ENCODE measurements around the gene PCSK9.

PCSK9 gene

DNA sequence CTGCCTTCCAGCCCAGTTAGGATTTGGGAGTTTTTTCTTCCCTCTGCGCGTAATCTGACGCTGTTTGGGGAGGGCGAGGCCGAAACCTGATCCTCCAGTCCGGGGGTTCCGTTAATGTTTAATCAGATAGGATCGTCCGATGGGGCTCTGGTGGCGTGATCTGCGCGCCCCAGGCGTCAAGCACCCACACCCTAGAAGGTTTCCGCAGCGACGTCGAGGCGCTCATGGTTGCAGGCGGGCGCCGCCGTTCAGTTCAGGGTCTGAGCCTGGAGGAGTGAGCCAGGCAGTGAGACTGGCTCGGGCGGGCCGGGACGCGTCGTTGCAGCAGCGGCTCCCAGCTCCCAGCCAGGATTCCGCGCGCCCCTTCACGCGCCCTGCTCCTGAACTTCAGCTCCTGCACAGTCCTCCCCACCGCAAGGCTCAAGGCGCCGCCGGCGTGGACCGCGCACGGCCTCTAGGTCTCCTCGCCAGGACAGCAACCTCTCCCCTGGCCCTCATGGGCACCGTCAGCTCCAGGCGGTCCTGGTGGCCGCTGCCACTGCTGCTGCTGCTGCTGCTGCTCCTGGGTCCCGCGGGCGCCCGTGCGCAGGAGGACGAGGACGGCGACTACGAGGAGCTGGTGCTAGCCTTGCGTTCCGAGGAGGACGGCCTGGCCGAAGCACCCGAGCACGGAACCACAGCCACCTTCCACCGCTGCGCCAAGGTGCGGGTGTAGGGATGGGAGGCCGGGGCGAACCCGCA, at the start of gene PCSK9:
Gene PCSK9 (plus strand): TSS at position 207 of the 741 bp plus-strand sequence. CDS start 290 bp downstream, at position 497.
- DNase-seq = no peak

DNA sequence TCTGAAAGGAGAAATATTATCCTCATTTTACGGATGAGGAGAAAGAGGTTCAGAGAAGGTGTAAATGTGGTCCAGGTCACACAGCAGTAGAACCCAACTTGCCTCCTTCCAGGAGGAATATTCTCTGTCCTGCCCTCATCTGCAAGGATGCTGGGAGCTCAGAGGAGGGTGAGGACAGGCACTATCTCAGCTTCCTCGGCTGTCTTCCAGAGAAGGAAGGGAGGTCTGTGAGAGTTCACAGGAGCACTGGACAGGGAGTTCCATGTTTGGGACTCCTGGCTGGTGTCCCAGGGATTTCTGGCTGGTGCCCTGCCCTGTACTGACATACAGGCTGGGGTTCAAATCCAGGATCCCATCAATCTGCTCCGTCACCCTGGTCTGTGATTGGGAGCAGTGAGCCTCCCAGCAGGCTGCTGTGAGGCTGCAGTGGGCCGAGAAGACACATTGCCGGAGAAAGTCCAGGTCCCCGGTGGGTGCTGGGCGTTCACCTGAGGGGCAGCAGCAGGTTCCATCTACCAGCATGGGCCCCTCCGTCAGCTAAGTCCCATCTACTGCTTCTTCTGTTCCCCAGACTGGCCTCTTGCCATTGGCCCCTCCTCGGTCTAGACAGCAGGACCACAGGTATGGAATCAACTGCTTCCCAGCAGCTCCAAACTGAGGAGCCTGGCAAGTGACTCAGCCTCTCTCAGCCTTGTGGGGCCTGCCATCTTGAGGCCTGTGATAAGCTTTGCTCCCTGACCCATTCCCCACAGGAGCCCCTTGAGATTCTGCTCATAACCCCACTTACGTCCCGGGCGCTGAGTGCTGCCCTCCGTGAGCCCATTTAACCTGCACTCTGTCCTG, 49.2 kb upstream of the PCSK9 start:
- no peak for DNase-seq

DNA sequence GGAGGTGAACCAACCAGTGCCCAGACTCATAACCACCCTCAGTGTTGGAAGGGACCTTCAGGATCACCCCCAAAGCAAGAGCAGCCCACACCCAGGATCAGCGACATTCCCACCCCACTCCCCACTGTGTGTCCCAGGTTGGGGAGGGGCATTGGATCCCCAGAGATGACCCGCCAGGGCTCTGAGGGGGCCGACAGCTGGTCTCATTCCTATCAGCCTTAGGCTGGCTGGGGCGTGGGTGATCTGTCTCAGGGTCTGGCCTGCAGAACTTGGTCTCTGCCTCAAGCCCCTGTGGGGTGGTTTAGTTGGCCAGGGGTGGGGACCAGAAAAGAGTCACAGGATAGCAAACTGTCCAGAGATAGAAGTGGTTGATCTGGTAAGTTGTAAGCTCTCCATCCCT, 48.4 kb upstream of the PCSK9 start:
- DNase-seq = no peak

DNA sequence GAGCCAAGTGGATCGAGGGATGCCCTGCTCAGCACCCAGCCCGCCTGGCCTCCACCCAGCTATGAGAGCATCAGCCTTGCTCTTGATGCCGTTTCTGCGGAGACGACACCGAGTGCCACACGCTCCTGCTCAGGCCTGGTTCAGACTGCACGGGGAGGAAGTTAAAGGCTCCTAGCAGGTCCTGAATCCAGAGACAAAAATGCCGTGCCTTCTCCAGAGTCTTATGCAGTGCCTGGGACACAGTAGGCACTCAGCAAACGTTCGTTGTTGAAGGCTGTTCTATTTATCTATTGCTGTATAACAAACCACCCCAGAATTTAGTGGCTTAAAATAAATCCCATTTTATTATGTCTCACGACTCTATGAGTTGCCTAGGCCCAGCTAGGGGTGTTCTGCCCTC, 47.4 kb upstream of the PCSK9 start:
- no peak for DNase-seq

DNA sequence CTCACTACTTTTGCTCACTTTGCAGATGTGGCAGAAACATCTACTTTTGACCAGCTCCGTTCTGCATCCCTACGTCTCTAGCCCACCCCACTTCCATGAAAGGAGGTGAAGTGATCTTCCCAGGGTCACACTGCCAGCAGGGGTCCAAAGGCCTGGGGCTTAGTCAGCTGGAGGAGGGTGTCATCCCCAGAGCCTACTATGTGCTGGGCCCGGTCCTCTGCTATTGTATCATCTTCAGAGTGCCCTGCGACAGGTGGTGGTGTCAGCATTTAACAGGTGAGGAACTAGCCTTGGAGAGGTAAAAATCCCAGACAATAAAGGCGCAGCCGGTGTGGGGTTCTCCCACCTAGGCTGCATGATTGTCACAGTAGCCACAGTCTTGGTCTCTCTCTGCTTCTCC, 46.2 kb upstream of the PCSK9 start:
- DNase-seq = no peak

DNA sequence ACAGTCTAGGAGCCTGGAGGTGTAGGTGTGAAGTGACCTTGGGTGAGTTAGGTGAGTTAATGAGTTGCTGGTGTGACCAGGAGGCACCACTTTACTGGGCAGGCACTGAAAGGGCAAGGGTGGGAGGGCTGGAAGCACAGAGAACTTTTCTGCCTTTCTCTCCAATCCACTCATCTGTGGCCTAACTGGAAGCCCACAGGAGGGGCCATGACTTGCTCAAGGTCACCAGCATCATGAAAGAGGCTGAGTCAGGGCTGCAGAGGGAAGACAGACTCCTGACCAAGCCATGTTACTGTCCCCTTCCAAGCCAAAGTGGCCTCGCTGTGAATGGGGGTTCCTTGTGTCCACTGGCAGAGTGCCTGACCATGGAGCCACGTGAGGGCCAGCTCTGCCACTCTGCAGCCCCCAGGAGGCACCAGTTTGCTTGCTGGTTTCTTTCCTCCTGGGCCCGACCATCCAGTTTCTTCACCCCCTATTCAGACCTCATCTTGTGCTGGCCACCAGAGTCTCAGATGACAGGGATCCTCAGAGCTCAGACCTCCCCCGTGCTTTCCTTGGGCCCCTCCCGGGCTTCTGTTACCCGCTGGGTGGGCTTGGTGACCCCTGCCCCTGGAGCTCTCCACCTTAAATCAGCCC, 44.9 kb upstream of the PCSK9 start:
- DNase-seq = no peak

DNA sequence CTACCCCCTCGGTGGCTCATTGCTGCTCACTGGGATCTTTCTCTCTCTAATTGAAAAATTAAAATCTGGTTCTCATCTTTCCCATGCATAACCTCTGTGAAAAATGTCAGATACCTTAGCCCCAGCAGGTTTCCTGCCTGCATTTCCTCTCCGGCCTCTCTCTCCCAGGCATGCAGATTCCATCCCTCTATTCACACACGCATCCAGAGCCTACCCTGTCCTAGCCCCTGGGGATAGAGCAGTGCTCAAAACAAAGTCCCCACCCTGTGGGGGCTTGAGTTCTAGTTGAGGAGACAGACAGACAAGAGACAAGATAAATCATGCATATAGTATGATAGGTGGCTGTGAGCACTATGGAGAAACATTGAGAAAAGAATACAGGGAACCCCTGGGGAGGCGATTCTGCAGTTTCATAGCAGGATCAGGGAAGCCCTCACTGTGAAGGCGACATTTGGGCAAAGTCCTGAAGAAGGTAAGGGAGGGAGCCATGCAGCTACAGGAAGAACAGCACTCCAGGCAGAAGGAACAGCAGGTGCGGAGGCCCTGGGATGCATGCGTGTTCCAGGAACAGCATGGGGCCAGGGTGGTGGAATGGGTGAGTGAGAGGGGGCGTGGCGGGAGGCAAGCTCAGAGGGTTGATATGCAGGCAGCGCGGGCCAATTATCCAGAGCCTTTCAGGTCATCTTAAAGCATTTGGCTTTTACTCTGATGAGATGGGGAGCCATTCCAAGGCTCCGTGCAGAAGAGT, 44.2 kb upstream of the PCSK9 start:
- DNase-seq = no peak

DNA sequence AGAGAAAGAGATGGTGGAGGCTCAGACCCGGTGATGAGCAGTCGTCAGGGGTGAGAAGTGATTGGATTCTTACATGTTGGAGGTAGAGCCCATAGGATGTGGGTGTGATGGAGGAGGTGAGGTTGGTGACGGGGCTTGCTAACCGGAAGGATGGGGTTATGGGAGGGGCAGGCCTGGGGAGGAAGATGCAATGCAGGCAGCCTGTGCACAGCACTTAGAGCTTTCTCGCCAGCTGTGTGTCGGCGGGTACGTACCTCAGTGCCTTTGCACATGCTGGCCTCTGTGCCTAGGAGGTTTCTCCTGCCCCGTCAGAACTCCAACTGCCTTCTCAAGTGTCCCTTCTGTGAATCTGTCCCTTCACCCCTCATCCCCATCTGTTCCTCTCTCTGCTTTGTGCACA, 43.5 kb upstream of the PCSK9 start:
- DNase-seq = no peak

DNA sequence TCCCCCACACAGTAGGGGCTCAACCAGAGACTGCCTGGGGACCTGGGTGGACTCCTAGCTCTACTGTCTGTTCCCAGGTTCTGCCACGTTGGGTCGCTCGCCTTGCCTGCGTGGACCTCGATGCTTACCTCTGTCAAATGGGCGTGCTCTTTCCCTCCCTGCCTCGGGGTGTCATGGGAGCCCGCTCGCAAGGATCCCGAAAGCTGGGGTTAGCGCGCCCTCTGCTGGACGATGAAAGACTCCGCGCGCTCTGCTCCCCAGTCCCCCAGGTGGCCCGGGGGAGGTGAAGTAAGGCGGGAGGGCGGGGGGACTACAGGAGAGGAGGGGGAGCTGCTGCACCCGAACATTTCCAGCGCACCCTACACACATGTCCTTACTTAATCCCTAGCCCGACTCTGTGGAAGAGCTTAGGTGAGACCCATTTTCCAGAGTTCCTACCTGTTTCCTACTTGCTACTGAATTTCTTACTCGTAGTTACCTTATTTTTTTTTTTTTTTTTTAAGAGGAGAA, 42.9 kb upstream of the PCSK9 start:
- peak; percentile 70 for DNase-seq

DNA sequence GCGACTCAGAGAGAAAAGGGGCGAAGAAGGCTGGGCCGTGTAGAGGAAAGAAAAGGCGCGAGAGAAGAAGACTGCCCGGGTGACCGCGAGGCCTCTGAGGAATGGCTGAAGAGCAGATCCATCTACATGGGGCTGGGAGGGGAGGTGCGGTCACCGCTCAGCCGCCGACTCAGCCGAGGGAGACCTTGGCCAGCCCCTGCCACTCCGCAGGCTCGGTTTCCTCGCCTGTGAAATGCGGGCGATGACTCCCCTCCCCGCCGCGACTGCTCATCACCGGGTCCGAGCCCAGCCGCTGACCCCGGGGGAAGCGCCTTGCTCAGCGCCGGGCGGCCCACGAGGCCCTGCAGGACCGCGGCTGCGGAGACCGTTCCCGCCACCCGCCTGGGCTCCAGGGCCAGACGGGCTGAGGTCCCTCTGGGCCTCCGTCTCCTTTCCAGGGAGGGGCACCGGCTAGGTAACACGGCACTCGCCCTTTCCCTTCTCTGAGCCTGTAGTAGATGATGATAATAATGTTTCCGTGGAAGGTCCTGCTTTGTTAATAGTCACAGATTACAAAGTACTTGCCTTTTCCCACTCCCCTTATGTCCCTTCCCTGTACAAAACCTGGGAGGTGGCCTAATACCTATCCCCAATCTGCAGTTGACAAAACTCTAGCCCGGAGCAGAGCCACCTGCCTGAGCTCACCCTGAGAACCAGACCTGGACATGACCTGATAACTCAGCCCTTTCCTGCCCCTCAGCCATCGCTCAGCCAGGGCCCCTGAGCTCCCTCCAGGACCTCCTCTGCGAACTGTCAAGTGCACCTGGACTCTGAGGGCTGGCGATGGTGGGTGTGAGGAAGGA, 42.3 kb upstream of the PCSK9 start:
- DNase-seq = no peak

DNA sequence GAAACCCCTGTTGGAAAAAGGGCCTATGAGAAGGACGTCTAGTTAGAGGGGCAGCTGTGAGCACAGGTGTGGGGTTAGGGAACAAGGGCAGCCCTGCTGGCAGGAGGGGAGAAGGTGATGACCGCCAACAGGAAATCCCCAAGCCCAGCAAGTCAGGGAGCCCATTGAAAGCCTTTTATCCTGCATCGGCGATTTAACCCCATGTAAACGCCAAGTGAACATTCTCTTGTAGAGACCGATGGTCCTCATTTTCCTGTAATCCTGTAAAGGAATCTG, 41.7 kb upstream of the PCSK9 start:
- DNase-seq = no peak

DNA sequence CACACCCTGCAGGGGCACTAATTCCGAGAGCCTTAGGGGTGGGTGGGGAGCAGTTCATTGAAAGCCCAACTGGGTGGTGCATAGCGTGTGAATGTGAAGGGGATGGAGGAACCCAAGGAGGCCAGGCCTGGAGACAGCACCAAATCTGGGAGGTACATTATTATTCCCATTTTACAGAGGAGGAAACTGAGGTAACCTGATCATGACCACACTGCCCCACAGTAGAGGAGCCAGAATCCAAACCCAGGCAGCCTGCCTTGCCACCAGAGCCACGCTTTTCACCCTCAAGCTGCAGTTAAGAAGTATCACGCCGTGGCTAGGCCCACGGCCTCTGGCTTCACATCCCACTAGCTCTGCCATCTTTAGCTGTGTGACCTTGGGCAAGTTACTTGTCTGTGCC, 41.2 kb upstream of the PCSK9 start:
- DNase-seq = no peak

DNA sequence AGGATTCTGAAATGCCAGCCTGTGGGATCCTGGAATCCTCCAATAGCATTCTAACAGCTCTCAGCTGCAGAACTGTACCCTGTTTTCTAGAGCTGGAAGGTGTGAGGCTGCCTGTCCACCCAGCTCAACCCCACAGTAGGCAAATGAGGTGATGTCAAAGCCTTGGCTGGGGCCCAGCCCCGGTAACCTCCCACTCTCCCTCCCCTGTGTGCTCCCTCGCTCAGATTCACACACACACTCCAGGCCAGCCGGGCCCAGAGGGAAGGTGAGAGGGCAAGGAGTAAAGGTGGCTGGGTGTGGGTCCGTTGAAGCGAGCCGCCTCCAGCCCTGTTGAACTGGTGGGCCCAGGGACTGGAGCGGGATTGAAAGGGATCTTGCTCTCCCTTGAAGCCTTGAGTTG, 40.7 kb upstream of the PCSK9 start, which contains the start of gene BSND:
Gene BSND (plus strand): TSS at position 257 of the 400 bp plus-strand sequence. CDS start 254 bp downstream, outside the sequence.
- no peak for DNase-seq

DNA sequence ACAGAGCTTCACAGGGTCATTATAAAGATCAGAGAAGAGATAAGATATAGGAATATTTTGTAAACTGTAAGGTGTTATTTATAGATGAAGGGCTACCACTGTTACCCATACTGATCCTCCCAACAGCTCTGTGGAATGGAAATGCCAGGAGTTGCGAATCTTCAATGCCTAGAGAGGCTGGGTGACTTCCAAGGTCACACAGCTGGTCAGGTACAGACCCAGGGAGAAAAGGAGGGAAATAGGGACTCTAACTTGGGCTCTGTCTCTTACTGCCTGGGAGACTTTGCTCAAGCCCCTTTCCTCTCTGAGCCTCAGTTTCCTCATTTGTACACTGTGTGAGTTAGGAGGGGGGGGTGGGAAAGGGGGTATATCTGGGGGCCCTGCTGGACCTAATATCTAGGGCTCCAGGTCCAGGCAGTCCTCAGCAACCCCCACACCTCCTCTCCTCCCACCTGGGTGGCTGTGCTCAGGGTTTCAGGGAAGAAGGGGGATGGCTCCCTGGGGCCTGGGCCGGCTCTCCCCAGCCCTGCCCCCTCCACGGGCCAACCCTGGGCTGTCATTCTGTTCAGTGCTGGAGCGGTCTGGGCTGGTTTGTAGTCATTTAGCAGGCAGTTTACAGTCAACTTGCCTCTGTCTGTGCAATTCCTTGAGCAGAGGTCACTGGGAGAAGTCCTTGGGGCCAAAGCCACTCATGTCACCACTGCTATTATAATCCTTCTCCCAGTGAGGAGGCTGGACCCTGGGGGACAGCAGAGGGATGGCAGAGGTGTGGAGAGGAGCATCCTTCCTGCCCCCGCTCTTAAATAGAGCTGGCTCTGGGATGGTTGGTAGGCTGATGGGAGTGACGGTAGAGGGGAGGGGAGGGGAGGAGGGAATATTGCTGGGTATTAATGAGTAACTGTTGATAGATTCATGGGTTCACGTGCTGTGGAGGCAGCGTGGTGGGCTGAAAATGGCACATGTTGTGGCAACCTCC, 39.0 kb upstream of the PCSK9 start:
- DNase-seq = no peak

DNA sequence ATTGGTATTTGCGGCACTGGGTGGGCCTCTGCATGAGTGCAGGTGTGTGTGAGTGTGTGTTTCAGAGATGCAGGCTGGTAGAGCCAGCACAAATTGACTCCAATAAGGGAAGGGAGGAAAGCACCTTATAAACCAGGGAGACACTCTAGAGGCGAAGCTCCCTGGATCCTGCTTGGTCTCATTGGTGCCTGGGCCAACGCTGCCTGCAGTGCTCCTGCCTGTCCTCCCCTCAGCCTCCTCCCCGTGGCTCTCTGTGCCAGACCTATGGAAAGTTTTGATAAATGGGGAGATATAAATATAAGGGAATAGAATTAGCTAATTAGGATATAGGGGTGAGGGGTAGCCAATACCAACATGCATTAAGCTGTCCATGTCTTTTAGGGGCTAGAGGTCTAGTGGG, 38.0 kb upstream of the PCSK9 start:
- no peak for DNase-seq

DNA sequence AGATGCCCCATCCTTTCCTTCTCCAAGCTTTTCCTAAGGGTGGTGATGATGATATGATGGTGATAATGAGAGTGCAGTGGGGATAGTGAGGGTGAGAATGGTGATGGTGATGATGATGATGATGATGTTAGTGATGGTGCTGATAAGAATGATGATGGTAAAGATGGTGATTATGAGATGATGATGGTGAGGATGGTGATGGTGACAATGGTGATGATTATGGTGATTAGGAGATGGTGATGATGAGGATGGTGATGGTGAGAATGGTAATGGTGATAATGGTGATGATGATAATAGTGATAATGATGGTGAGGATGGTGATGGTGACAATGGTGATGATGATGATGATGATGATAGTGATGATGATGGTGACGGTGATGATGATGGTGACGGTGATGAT, 36.7 kb upstream of the PCSK9 start:
- DNase-seq = no peak

DNA sequence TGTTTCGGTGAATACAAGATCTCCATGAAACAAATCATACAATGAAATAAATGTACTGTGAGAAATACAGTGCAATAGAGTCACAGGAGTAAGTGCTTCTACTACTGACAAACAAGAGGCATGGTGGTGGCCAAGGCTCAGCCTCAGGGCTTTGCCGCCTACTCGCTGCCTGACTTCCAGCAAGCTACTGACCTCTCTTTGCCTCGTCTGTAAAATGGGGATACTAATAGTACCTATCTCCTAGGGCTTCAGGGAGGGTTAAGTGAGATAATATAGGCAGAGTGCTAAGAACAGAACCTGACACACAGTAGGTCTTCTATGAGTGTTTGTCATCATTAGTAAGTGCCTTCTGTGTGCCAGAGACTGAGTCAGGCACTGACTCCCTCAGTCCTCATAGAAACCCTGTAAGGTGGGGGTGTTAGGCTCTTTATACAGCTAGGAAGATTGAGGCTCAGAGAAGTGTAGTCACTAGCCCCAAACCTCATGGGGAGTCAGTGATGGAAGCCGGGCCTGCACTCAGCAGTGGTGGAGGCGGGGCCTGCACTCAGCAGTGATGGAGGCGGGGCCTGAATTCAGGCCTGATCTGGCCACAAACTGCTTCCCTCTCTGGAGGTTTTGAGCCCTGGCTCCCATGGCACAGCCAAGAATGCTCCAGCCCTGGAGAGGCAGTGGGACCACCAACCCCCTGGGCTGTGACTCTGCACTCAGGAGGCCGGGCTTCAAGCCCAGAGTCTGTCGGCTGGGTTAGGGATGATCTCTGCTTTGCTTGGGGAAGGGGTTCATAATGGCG, 33.8 kb upstream of the PCSK9 start:
- DNase-seq = no peak

DNA sequence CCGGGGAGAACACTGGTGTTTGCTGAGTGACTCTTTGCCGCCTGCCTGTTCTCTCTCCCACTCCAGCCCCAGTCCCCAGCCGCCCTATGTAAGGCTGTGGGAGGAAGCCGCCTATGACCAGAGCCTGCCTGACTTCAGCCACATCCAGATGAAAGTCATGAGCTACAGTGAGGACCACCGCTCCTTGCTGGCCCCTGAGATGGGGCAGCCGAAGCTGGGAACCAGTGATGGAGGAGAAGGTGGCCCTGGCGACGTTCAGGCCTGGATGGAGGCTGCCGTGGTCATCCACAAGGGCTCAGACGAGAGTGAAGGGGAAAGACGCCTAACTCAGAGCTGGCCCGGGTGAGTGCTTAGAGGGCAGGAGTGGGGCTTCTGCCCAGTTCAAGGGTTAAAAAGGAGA, 32.4 kb upstream of the PCSK9 start:
- no peak for DNase-seq

DNA sequence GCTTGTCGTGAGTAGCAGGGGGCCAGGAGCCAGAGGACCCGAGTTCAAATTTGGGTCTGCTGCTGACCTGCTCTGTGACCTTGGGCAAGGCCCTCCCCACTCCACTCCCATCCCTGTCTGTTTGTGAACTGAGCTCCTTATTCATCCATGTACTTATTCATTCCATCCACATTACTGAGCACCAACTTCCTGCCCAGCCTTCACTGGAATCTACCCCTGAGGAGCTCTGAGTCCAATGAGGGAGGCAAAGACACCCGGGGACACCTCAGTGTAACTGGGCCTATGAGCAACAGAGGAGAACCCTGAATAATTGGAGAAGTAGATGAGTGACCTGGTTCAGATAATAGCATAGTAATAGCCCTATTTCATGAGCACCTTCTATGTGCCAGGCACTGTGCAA, 31.7 kb upstream of the PCSK9 start:
- no peak for DNase-seq

Data from inflammatory macrophage treated with lipopolysaccharide for 4 hours (primary cell).